ENCODE data around the gene YARS1.

- TF ChIP-seq, protein P1, sequence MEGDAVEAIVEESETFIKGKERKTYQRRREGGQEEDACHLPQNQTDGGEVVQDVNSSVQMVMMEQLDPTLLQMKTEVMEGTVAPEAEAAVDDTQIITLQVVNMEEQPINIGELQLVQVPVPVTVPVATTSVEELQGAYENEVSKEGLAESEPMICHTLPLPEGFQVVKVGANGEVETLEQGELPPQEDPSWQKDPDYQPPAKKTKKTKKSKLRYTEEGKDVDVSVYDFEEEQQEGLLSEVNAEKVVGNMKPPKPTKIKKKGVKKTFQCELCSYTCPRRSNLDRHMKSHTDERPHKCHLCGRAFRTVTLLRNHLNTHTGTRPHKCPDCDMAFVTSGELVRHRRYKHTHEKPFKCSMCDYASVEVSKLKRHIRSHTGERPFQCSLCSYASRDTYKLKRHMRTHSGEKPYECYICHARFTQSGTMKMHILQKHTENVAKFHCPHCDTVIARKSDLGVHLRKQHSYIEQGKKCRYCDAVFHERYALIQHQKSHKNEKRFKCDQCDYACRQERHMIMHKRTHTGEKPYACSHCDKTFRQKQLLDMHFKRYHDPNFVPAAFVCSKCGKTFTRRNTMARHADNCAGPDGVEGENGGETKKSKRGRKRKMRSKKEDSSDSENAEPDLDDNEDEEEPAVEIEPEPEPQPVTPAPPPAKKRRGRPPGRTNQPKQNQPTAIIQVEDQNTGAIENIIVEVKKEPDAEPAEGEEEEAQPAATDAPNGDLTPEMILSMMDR (conservative IDR thresholded peaks at IDR 0.05; ENCODE audit: low read length): no peak
- TF ChIP-seq EZH2phosphoT487 (IDR thresholded peaks at IDR 0.05; ENCODE audit: borderline replicate concordance): no peak
These were observed 74.8 kb downstream of the YARS1 start for GRCh38 chr1:32742199-32742947.
